ENCODE measurements around the gene TBL1X. TPM values are rescaled to one million over a fixed set of nuclear protein-coding genes. Genes with fewer than 3 reads are reported as not detected.

Gene TBL1X
- total and polyA plus RNA-seq, 2 donors (not counting 3 experiments of a cell fraction or from before 2014, with no cell fraction given) = 8.7 to 25.3 TPM

- Histone ChIP-seq H3K79me2 (ENCODE audit: control insufficient read depth, insufficient read depth, low read length) (no peaks in the 10 kb centered on the region), H3K4me3 (replicated peaks in 1 of 3; ENCODE audit: insufficient read depth in 1 of 3, low read depth in 1 of 3, low read length in 3 of 3) (no peak overlapping the region), H3K36me3 (ENCODE audit: control insufficient read depth in 2 of 2, extremely low read depth in 1 of 2, insufficient read depth in 2 of 2, low read length in 2 of 2) (no peaks in the 10 kb centered on the region), H3K4me2 (ENCODE audit: insufficient read depth, low read length) (no peak overlapping the region), H4K20me1 (replicated peaks; ENCODE audit: control insufficient read depth, extremely low read depth, insufficient read depth, low read length) (no peaks in the 10 kb centered on the region), H3K4me1 (ENCODE audit: control insufficient read depth, extremely low read depth, insufficient read depth, low read length) (no peaks in the 10 kb centered on the region), H3K9me1 (replicated peaks; ENCODE audit: control insufficient read depth, extremely low read depth, insufficient read depth, low read length) (no peaks in the 10 kb centered on the region), H3K27ac (ENCODE audit: insufficient read depth, low read depth, low read length) (no peak overlapping the region), H3K27me3 (ENCODE audit: control insufficient read depth in 2 of 2, insufficient read depth in 2 of 2, low read length in 2 of 2) (no peaks in the 10 kb centered on the region), H3K9me3 (replicated peaks; ENCODE audit: control insufficient read depth, insufficient read depth, low read length) (no peaks in the 10 kb centered on the region), H2AFZ (ENCODE audit: low read depth, low read length) (no peak overlapping the region), H3K9ac (replicated peaks; ENCODE audit: extremely low read depth, insufficient read depth, low read length) (no peak overlapping the region)
- TF ChIP-seq MAX (IDR thresholded peaks at IDR 0.05; ENCODE audit: insufficient read depth, insufficient read length) = no peak
- TF ChIP-seq POLR2A (IDR thresholded peaks at IDR 0.05; ENCODE audit: low read depth, low read length) = no peak
- no peak for TF ChIP-seq POLR2AphosphoS5 (IDR thresholded peaks at IDR 0.05; ENCODE audit: insufficient read depth, low read depth, low read length)
- TF ChIP-seq JUN (IDR thresholded peaks at IDR 0.05; ENCODE audit: borderline replicate concordance, insufficient read depth, insufficient read length, low read depth) = no peak
- TF ChIP-seq MYC (IDR thresholded peaks at IDR 0.05; ENCODE audit: low read depth, low read length) = no peak
- TF ChIP-seq FOS (IDR thresholded peaks at IDR 0.05; ENCODE audit: borderline replicate concordance, insufficient read depth, low read length) = no peak
- no peak for TF ChIP-seq GATA2 (IDR thresholded peaks at IDR 0.05; ENCODE audit: insufficient read depth, insufficient read length, low read depth, low read length)
- no peak for TF ChIP-seq CTCF (IDR thresholded peaks at IDR 0.05; ENCODE audit: extremely low read depth in 1 of 2, insufficient read depth in 1 of 2, low read depth in 1 of 2, low read length in 2 of 2)
- TF ChIP-seq EZH2 (IDR thresholded peaks at IDR 0.05; ENCODE audit: borderline replicate concordance, low read depth, low read length, severe bottlenecking) = no peak
- ChIA-PET CTCF (no interaction called here), POLR2A (no interaction called here)
- DNase-seq (ENCODE audit: low read depth, low spot score) (no peak), FAIRE-seq (no peak)
- no TSS peak for BruUV-seq (replicated peaks)
- intact Hi-C loops (cut with micrococcal nuclease) = no loop called here
- dilution Hi-C loops (cut with MboI; ENCODE audit: extremely low pct_ligation_motif_present, low sequenced_read_pairs) = no loop called here
Observed at GRCh38 chrX:9737363-9737762, 272.5 kb downstream of the TBL1X start.

Measured in endothelial cell of umbilical vein (primary cell).